GM21423 (cell line): ENCODE results near the gene USP9Y.
"Not testable (repeated sequence)": the region's sequence is repeated elsewhere in the genome, so short reads cannot be mapped to it uniquely, and the experiment has no call there.

Experiments
- ATAC-seq: cut with Tn5 transposase; IDR thresholded peaks from one replicate; pipeline ENCODE4 v1.9.1; 2021; ENCODE audit warnings: mild to moderate bottlenecking, moderate library complexity; ENCODE audit not compliant: unreplicated experiment

The USP9Y gene

GRCh38 chrY:12701181-12701695, at the start of gene USP9Y:
Gene USP9Y, plus strand, starts transcription at chrY:12701231. Its CDS starts 8,217 bp downstream, at chrY:12709448.
- no peak for ATAC-seq

- ATAC-seq, result no peak
Measured at GRCh38 chrY:12651621-12652036, 49.4 kb upstream of the USP9Y start.

- peak; percentile 65 for ATAC-seq
Measured at GRCh38 chrY:12661745-12662681, 39.0 kb upstream of the USP9Y start.

- peak; percentile 60 for ATAC-seq
Measured at GRCh38 chrY:12662745-12663591, 38.1 kb upstream of the USP9Y start.

- not testable (repeated sequence) for ATAC-seq
Measured at GRCh38 chrY:12663845-12664244, 37.2 kb upstream of the USP9Y start.

- ATAC-seq, result no peak
Measured at GRCh38 chrY:12678111-12678510, 22.9 kb upstream of the USP9Y start.

- no peak for ATAC-seq
Measured at GRCh38 chrY:12681535-12681934, 19.5 kb upstream of the USP9Y start.

- no peak for ATAC-seq
Measured at GRCh38 chrY:12688337-12688736, 12.7 kb upstream of the USP9Y start.

GRCh38 chrY:12700087-12700486, 944 bp upstream of the USP9Y start:
- ATAC-seq, result no peak

- ATAC-seq, result no peak
Measured at GRCh38 chrY:12702174-12702573, 1.1 kb downstream of the USP9Y start.

- no peak for ATAC-seq
Measured at GRCh38 chrY:12710460-12710859, 9.4 kb downstream of the USP9Y start.

- ATAC-seq, result no peak
Measured at GRCh38 chrY:12715376-12715775, 14.3 kb downstream of the USP9Y start.

- no peak for ATAC-seq
Measured at GRCh38 chrY:12729746-12730145, 28.7 kb downstream of the USP9Y start.

GRCh38 chrY:12733625-12734024, 32.6 kb downstream of the USP9Y start:
- ATAC-seq, result no peak

GRCh38 chrY:12734051-12734450, 33.0 kb downstream of the USP9Y start:
- no peak for ATAC-seq

- ATAC-seq, result no peak
Measured at GRCh38 chrY:12741414-12741813, 40.4 kb downstream of the USP9Y start.

- no peak for ATAC-seq
Measured at GRCh38 chrY:12742725-12743124, 41.7 kb downstream of the USP9Y start.

GRCh38 chrY:12744091-12744490, 43.1 kb downstream of the USP9Y start:
- no peak for ATAC-seq

- ATAC-seq, result no peak
Measured at GRCh38 chrY:12749293-12749692, 48.3 kb downstream of the USP9Y start.

- no peak for ATAC-seq
Measured at GRCh38 chrY:12752856-12753255, 51.8 kb downstream of the USP9Y start.

GRCh38 chrY:12756021-12756420, 55.0 kb downstream of the USP9Y start:
- no peak for ATAC-seq
